WTC11 (cell line): ENCODE data around the gene PPM1M. TPM values are rescaled to one million over a fixed set of nuclear protein-coding genes. Genes with fewer than 3 reads are reported as not detected.
A peak's percentile ranks its signal among the peaks of the same experiment; 100 is the strongest.

Experiments
- ATAC-seq: fragments of 200-7000 bp; cut with Tn5 transposase; 2 replicates; pipeline ENCODE4 v1.10.0; 2021; ENCODE audit warnings: mild to moderate bottlenecking, moderate library complexity
- CTCF ChIA-PET: fragments of 300-600 bp; sonication (Branson Sonifier 250); formaldehyde crosslinking; loops from one replicate; lab custom pipeline; 2021; ENCODE audit warnings: antibody characterized with exemption; lab: Charles Lee
- POLR2A ChIA-PET: fragments of 350-600 bp; sonication (Branson Sonifier 250); formaldehyde crosslinking; loops from one replicate; lab custom pipeline; 2021; ENCODE audit warnings: antibody characterized with exemption; lab: Charles Lee
- DNase-seq: peaks from one replicate; pipeline ENCODE4 v3.0.0; 2021; ENCODE audit warnings: low spot score
- H3K27ac Mint-ChIP-seq: 2 replicates; pipeline ENCODE4 v1.8.0; 2021; ENCODE audit warnings: mixed read lengths
- H3K27me3 Mint-ChIP-seq: 2 replicates; pipeline ENCODE4 v1.8.0; 2021; ENCODE audit warnings: low read depth, mild to moderate bottlenecking, moderate library complexity, mixed read lengths
- H3K36me3 Mint-ChIP-seq: 2 replicates; pipeline ENCODE4 v1.8.0; 2021; ENCODE audit warnings: mixed read lengths
- H3K4me1 Mint-ChIP-seq: 2 replicates; pipeline ENCODE4 v1.8.0; 2022; ENCODE audit warnings: mixed read lengths
- H3K4me3 Mint-ChIP-seq: 2 replicates; pipeline ENCODE4 v1.8.0; 2021; ENCODE audit warnings: mild to moderate bottlenecking, moderate library complexity, mixed read lengths
- H3K9me3 Mint-ChIP-seq: 2 replicates; pipeline ENCODE4 v1.8.0; 2021; ENCODE audit warnings: mixed read lengths
- CREB1 ChIP-seq: sonication (generic); formaldehyde crosslinking; IDR thresholded peaks from 2 replicates; pipeline ENCODE4 v1.8.0; 2023; ENCODE audit warnings: mild to moderate bottlenecking, missing genetic modification reagents
- HMGA2 ChIP-seq: fragments of 250-450 bp; sonication (Bioruptor Pico); IDR thresholded peaks from 2 replicates; pipeline ENCODE4 v1.4.0; 2021; ENCODE audit warnings: mild to moderate bottlenecking, moderate library complexity
- MXD4 ChIP-seq: fragments of 250-450 bp; sonication (Bioruptor Pico); IDR thresholded peaks from 2 replicates; pipeline ENCODE4 v1.8.0; 2021; ENCODE audit warnings: mild to moderate bottlenecking, moderate library complexity, borderline replicate concordance
- SMAD4 ChIP-seq: sonication (generic); formaldehyde crosslinking; IDR thresholded peaks from 2 replicates; pipeline ENCODE4 v1.8.0; 2022; ENCODE audit warnings: mild to moderate bottlenecking, missing genetic modification reagents
- TEAD1 ChIP-seq: sonication (generic); formaldehyde crosslinking; IDR thresholded peaks from 2 replicates; pipeline ENCODE4 v1.8.0; 2022; ENCODE audit warnings: mild to moderate bottlenecking, missing genetic modification reagents
- ZNF138 ChIP-seq: sonication (generic); formaldehyde crosslinking; conservative IDR thresholded peaks from 2 replicates; pipeline ENCODE4 v1.8.1; 2022; ENCODE audit warnings: mild to moderate bottlenecking, moderate library complexity, missing genetic modification reagents
- ZNF219 ChIP-seq: sonication (generic); formaldehyde crosslinking; IDR thresholded peaks from 2 replicates; pipeline ENCODE4 v1.8.0; 2023; ENCODE audit warnings: missing genetic modification reagents, mild to moderate bottlenecking, borderline replicate concordance
- ZNF671 ChIP-seq: fragments of 250-450 bp; sonication (Bioruptor Pico); IDR thresholded peaks from 2 replicates; pipeline ENCODE4 v1.8.0; 2021; ENCODE audit warnings: mild to moderate bottlenecking
- total RNA-seq: library from RNA; stranded (reverse); gene quantifications from 3 replicates; pipeline ENCODE4 v1.2.3, GENCODE V29; 2021
- TF ChIP-seq, protein P1 (sequence below): sonication (generic); formaldehyde crosslinking; IDR thresholded peaks from 2 replicates; pipeline ENCODE4 v1.8.0; 2022; ENCODE audit warnings: missing genetic modification reagents
- TF ChIP-seq, protein P2 (sequence below): sonication (generic); formaldehyde crosslinking; IDR thresholded peaks from 2 replicates; pipeline ENCODE4 v1.8.1; 2022; ENCODE audit warnings: mild to moderate bottlenecking, moderate library complexity, missing genetic modification reagents
- TF ChIP-seq, protein P3 (sequence below): sonication (generic); formaldehyde crosslinking; IDR thresholded peaks from 2 replicates; pipeline ENCODE4 v1.8.1; 2023; ENCODE audit warnings: mild to moderate bottlenecking, missing genetic modification reagents
- TF ChIP-seq, protein P4 (sequence below): sonication (generic); formaldehyde crosslinking; IDR thresholded peaks from 2 replicates; pipeline ENCODE4 v1.8.1; 2022; ENCODE audit warnings: low read depth, missing genetic modification reagents, borderline replicate concordance
- TF ChIP-seq, protein P5 (sequence below): sonication (generic); formaldehyde crosslinking; conservative IDR thresholded peaks from 2 replicates; pipeline ENCODE4 v1.8.1; 2022; ENCODE audit warnings: mild to moderate bottlenecking, missing genetic modification reagents
- TF ChIP-seq, protein P6 (sequence below): fragments of 250-450 bp; sonication (Bioruptor Pico); IDR thresholded peaks from 2 replicates; pipeline ENCODE4 v1.9.0; 2021; ENCODE audit warnings: mild to moderate bottlenecking, borderline replicate concordance

The PPM1M gene
- total RNA-seq, 1 experiment from 2014 or later: 7.0 TPM

DNA sequence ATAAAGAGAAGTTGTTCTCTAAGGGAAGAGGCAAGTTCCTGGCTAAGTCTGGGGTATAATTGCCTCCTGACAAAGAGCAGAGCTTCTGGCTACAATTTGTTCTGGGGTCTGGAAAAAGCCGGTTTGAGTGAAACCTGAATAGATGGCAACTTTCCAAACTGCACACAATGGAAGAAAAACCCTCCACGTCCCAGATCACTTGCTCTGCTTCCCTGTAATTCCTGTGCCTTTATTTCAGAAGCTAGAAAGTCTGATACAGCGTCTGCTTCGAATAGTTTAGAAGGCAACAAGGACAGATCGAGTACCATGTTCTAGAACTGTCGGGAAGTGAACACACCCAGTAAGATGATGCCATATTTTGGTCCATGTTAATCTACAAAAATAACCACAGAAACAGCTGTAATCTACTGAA lies 34.5 kb downstream of the PPM1M start:
- H3K9me3 Mint-ChIP-seq: no peaks in the 10 kb centered on the region
- H3K27ac Mint-ChIP-seq: peak overlapping the region; percentile 63; the same call in 1 of the 2 replicates
- peaks cover 26% of the 10 kb centered on the region for H3K4me1 Mint-ChIP-seq
- H3K4me3 Mint-ChIP-seq: 0 out of 2 replicates have a peak overlapping the region, but pooled peaks have one; percentile 94
- ATAC-seq: no peak
- H3K27me3 Mint-ChIP-seq: no peaks in the 10 kb centered on the region
- DNase-seq: no peak
- TF ChIP-seq, protein P1, sequence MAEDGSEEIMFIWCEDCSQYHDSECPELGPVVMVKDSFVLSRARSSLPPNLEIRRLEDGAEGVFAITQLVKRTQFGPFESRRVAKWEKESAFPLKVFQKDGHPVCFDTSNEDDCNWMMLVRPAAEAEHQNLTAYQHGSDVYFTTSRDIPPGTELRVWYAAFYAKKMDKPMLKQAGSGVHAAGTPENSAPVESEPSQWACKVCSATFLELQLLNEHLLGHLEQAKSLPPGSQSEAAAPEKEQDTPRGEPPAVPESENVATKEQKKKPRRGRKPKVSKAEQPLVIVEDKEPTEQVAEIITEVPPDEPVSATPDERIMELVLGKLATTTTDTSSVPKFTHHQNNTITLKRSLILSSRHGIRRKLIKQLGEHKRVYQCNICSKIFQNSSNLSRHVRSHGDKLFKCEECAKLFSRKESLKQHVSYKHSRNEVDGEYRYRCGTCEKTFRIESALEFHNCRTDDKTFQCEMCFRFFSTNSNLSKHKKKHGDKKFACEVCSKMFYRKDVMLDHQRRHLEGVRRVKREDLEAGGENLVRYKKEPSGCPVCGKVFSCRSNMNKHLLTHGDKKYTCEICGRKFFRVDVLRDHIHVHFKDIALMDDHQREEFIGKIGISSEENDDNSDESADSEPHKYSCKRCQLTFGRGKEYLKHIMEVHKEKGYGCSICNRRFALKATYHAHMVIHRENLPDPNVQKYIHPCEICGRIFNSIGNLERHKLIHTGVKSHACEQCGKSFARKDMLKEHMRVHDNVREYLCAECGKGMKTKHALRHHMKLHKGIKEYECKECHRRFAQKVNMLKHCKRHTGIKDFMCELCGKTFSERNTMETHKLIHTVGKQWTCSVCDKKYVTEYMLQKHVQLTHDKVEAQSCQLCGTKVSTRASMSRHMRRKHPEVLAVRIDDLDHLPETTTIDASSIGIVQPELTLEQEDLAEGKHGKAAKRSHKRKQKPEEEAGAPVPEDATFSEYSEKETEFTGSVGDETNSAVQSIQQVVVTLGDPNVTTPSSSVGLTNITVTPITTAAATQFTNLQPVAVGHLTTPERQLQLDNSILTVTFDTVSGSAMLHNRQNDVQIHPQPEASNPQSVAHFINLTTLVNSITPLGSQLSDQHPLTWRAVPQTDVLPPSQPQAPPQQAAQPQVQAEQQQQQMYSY: no peak
- TF ChIP-seq ZNF671 (CRISPR knock-in tag) (no peak), TEAD1 (no peak), ZNF219 (CRISPR knock-in tag) (no peak), CREB1 (no peak), HMGA2 (CRISPR knock-in tag) (no peak), MXD4 (CRISPR knock-in tag) (no peak), ZNF138 (no peak), SMAD4 (CRISPR knock-in tag) (no peak)
- TF ChIP-seq, protein P2, sequence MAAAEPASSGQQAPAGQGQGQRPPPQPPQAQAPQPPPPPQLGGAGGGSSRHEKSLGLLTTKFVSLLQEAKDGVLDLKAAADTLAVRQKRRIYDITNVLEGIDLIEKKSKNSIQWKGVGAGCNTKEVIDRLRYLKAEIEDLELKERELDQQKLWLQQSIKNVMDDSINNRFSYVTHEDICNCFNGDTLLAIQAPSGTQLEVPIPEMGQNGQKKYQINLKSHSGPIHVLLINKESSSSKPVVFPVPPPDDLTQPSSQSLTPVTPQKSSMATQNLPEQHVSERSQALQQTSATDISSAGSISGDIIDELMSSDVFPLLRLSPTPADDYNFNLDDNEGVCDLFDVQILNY (CRISPR knock-in tag): no peak
- TF ChIP-seq, protein P3, sequence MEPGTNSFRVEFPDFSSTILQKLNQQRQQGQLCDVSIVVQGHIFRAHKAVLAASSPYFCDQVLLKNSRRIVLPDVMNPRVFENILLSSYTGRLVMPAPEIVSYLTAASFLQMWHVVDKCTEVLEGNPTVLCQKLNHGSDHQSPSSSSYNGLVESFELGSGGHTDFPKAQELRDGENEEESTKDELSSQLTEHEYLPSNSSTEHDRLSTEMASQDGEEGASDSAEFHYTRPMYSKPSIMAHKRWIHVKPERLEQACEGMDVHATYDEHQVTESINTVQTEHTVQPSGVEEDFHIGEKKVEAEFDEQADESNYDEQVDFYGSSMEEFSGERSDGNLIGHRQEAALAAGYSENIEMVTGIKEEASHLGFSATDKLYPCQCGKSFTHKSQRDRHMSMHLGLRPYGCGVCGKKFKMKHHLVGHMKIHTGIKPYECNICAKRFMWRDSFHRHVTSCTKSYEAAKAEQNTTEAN (CRISPR knock-in tag): no peak
- TF ChIP-seq, protein P4, sequence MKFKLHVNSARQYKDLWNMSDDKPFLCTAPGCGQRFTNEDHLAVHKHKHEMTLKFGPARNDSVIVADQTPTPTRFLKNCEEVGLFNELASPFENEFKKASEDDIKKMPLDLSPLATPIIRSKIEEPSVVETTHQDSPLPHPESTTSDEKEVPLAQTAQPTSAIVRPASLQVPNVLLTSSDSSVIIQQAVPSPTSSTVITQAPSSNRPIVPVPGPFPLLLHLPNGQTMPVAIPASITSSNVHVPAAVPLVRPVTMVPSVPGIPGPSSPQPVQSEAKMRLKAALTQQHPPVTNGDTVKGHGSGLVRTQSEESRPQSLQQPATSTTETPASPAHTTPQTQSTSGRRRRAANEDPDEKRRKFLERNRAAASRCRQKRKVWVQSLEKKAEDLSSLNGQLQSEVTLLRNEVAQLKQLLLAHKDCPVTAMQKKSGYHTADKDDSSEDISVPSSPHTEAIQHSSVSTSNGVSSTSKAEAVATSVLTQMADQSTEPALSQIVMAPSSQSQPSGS (CRISPR knock-in tag): no peak
- TF ChIP-seq, protein P5, sequence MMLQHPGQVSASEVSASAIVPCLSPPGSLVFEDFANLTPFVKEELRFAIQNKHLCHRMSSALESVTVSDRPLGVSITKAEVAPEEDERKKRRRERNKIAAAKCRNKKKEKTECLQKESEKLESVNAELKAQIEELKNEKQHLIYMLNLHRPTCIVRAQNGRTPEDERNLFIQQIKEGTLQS (CRISPR knock-in tag): no peak
- TF ChIP-seq, protein P6, sequence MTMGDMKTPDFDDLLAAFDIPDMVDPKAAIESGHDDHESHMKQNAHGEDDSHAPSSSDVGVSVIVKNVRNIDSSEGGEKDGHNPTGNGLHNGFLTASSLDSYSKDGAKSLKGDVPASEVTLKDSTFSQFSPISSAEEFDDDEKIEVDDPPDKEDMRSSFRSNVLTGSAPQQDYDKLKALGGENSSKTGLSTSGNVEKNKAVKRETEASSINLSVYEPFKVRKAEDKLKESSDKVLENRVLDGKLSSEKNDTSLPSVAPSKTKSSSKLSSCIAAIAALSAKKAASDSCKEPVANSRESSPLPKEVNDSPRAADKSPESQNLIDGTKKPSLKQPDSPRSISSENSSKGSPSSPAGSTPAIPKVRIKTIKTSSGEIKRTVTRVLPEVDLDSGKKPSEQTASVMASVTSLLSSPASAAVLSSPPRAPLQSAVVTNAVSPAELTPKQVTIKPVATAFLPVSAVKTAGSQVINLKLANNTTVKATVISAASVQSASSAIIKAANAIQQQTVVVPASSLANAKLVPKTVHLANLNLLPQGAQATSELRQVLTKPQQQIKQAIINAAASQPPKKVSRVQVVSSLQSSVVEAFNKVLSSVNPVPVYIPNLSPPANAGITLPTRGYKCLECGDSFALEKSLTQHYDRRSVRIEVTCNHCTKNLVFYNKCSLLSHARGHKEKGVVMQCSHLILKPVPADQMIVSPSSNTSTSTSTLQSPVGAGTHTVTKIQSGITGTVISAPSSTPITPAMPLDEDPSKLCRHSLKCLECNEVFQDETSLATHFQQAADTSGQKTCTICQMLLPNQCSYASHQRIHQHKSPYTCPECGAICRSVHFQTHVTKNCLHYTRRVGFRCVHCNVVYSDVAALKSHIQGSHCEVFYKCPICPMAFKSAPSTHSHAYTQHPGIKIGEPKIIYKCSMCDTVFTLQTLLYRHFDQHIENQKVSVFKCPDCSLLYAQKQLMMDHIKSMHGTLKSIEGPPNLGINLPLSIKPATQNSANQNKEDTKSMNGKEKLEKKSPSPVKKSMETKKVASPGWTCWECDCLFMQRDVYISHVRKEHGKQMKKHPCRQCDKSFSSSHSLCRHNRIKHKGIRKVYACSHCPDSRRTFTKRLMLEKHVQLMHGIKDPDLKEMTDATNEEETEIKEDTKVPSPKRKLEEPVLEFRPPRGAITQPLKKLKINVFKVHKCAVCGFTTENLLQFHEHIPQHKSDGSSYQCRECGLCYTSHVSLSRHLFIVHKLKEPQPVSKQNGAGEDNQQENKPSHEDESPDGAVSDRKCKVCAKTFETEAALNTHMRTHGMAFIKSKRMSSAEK (CRISPR knock-in tag): no peak
- H3K36me3 Mint-ChIP-seq: peaks cover 9% of the 10 kb centered on the region
- POLR2A ChIA-PET: no interaction called here
- CTCF ChIA-PET: interaction anchor here (0.6 to 5.0 kb wide), 5 partner anchors 10 to 59 kb away, joined by 3 to 41 read pairs (median 8); no protein-coding TSS in a partner anchor
